IPS-18c (cell line): ENCODE data around the gene CWC15.
"Not testable (repeated sequence)": the region's sequence is repeated elsewhere in the genome, so short reads cannot be mapped to it uniquely, and the experiment has no call there.

Experiments
- H3K4me3 ChIP-seq: 2 replicates; pipeline ENCODE4 v1.7.0; 2013; ENCODE audit warnings: low read depth, mild to moderate bottlenecking, low read length, moderate library complexity; ENCODE audit not compliant: insufficient read depth
- H3K9me3 ChIP-seq: one replicate; pipeline ENCODE4 v1.6.1; 2013; ENCODE audit warnings: mild to moderate bottlenecking, low read length, moderate library complexity; ENCODE audit not compliant: control insufficient read depth, insufficient read depth

CWC15 gene

GRCh38 chr11:94973099-94973968, at the start of gene CWC15, which contains the start of gene KDM4D:
CWC15 (minus strand) TSS chr11:94973556; CDS start chr11:94972185, 1,371 bp downstream.
KDM4D (plus strand) TSS chr11:94973709; CDS start chr11:94997373, 23,664 bp downstream.
- peak within 1 kb of the TSS; percentile 64 for H3K4me3 ChIP-seq
- no peaks in the 10 kb centered on the region for H3K9me3 ChIP-seq

DNA sequence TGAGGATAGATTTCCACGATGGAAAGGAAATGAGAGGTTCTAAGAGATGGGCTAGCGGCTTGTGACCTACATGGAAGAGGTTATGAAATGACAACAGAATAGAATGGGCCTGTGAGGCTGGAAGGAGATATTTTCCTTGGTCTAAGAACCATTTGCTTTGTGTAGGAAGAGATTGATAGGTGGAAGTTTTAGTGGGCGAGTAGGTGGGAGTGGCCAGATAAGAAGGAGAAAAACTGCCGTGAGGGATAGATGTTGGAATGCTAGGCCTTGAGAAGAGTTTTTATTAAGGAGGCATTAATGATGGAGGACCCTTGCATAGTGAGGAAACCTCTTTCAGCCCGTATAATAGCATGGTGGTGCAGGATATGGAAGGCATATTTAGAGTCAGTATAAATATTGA, 48.1 kb upstream of the CWC15 start:
- not testable (repeated sequence) for H3K4me3 ChIP-seq, H3K9me3 ChIP-seq

DNA sequence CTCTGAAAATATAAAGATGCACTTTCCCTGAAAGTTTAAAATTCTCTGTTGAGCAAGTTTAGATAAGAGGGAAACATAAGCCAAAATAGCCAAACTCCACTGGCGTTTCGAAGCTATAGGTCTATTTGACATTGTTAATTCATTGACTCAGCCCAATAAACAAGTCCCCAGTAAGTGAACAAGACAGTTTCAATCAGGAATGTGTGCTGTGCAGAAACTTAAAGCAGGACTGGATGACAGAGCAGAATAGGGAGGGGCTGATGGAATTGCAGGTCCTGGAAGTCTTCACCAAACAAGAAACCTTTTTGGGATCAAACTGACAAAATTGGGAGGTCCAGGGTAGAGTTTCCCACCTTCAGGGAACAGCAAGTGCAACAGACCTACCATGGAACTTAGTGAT, 42.8 kb upstream of the CWC15 start:
- Histone ChIP-seq H3K4me3 (no peak overlapping the region), H3K9me3 (no peaks in the 10 kb centered on the region)

- Histone ChIP-seq H3K9me3 (no peaks in the 10 kb centered on the region), H3K4me3 (no peak overlapping the region)
Observed at GRCh38 chr11:95014184-95014821, 40.9 kb upstream of the CWC15 start.

GRCh38 chr11:95011376-95011775, 38.0 kb upstream of the CWC15 start:
- no peak overlapping the region for H3K4me3 ChIP-seq
- no peaks in the 10 kb centered on the region for H3K9me3 ChIP-seq

DNA sequence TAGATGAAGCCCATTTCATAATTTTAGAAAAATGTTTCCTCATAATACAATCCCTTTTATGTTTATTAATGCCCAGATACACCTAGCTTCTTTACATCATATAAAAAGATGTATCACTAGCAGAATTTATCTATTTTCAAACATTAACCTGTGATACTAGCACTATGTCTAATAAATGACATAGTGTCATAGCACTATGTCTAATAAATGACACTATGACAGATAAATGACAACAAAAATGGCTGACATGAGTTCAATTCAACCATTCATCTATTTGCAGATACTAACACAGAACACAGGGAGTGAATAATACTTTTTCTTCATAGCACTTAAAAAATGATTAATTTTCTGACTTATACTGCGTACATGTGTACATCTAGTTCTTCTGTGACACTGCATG, 32.3 kb upstream of the CWC15 start:
- Histone ChIP-seq H3K4me3 (no peak overlapping the region), H3K9me3 (no peaks in the 10 kb centered on the region)

- Histone ChIP-seq H3K9me3 (no peaks in the 10 kb centered on the region), H3K4me3 (no peak overlapping the region)
Observed at GRCh38 chr11:95003716-95004115, 30.4 kb upstream of the CWC15 start.

DNA sequence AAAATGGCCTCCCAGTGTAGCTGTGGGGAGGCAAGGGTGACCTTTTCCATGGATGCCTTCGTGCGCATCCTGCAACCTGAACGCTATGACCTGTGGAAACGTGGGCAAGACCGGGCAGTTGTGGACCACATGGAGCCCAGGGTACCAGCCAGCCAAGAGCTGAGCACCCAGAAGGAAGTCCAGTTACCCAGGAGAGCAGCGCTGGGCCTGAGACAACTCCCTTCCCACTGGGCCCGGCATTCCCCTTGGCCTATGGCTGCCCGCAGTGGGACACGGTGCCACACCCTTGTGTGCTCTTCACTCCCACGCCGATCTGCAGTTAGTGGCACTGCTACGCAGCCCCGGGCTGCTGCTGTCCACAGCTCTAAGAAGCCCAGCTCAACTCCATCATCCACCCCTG, 24.9 kb upstream of the CWC15 start:
- H3K9me3 ChIP-seq, result no peaks in the 10 kb centered on the region
- H3K4me3 ChIP-seq, result no peak overlapping the region

DNA sequence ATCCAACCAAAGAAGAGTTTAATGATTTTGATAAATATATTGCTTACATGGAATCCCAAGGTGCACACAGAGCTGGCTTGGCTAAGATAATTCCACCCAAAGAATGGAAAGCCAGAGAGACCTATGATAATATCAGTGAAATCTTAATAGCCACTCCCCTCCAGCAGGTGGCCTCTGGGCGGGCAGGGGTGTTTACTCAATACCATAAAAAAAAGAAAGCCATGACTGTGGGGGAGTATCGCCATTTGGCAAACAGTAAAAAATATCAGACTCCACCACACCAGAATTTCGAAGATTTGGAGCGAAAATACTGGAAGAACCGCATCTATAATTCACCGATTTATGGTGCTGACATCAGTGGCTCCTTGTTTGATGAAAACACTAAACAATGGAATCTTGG, 24.1 kb upstream of the CWC15 start:
- no peaks in the 10 kb centered on the region for H3K9me3 ChIP-seq
- H3K4me3 ChIP-seq, result no peak overlapping the region

DNA sequence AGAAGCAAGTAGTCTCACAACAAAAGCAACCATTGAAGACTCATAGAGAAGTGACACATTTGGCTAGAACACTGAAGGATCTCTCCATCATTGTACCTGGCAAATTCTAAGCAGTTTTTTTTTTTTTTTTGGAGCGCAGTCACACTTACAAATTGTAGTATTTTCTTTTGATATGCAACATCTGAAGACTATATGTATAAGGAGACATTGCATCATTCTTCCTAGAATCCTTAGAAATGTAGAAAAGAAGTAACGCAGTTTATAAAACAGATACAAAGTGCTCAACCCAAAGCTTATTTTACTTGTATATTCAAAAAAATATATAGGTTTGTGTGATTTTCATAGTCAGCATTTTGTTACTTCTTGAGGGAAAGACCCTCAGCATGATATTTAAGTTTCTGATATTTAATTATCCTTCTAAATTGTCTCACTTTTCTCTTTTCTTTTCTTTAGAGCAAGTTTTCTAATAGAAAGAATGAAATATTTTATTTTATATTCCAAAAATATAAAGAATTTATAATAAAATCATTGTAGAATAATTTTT, 20.1 kb upstream of the CWC15 start:
- no peak overlapping the region for H3K4me3 ChIP-seq

DNA sequence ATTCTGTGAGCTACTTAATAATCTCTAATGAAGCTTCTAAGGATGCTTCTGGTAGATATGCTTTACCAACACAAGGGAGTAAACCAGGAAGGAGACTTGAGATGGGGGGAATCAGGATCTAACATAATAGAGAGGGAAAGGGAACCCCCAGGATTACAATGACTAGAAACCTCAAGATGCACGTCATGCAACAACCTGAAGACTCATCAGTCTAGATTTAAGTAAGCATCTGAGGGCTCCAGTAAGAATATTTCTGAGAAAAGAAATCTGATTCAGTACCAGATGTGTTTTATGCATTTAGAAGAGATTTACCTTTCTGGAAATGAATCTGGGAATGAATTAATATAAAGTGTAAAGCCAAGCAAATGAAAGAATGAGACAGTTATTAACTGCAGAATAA, 15.4 kb upstream of the CWC15 start:
- no peak overlapping the region for H3K4me3 ChIP-seq

More for the DNA sequence above, 20.1 kb upstream of the CWC15 start:
- H3K9me3 ChIP-seq, result no peaks in the 10 kb centered on the region

DNA sequence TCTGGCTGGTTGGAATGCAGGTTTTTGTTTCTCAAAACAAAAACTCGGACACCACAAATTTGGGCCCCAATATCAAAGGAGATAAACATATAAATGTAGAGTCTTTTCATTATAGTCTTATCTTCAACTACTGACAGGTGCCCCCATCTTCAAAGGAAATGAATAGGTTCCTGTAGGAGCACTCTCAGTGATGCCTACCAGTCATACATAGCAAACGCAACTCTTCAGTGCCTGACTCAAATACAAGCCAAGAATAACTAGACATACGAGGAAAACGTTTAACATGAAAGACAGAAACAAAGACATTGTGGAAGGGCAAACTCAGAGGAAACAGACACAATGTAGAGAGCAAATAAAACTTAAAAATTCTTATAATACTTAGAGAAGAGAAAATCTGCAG, 14.0 kb upstream of the CWC15 start:
- H3K4me3 ChIP-seq, result no peak overlapping the region
- H3K9me3 ChIP-seq, result no peaks in the 10 kb centered on the region

More for the DNA sequence above, 15.4 kb upstream of the CWC15 start:
- no peaks in the 10 kb centered on the region for H3K9me3 ChIP-seq

GRCh38 chr11:94975599-94975998, 2.2 kb upstream of the CWC15 start:
- H3K4me3 ChIP-seq, result no peak overlapping the region
- no peaks in the 10 kb centered on the region for H3K9me3 ChIP-seq

DNA sequence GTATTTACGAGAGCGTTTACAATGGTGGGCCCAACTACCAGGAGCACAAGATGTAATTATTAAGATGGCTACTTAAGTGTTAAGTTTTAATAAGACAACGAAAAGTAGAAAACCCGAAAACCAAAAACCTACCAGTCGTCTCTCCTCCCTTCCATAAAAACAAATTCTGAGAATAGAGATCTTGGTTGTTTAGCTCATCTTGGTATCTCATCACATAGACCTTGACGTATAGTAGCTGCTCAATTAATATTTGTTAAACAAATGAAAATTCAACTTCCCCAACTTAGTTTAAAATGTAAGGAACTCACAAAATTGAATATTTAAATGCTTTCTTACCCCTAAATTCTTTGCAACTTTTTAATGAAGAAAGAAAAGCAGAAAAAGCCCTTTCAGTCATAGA, 822 bp upstream of the CWC15 start:
- Histone ChIP-seq H3K9me3 (no peaks in the 10 kb centered on the region), H3K4me3 (peak overlapping the region; percentile 64; the same call in 1 of the 2 replicates)

GRCh38 chr11:94972700-94973098, 657 bp downstream of the CWC15 start:
- no peaks in the 10 kb centered on the region for H3K9me3 ChIP-seq
- H3K4me3 ChIP-seq, result peak overlapping the region; percentile 64

- H3K9me3 ChIP-seq, result no peaks in the 10 kb centered on the region
- H3K4me3 ChIP-seq, result no peak overlapping the region
Observed at GRCh38 chr11:94968334-94968958, 4.9 kb downstream of the CWC15 start.

- Histone ChIP-seq H3K9me3 (no peaks in the 10 kb centered on the region), H3K4me3 (no peak overlapping the region)
Observed at GRCh38 chr11:94964934-94965333, 8.4 kb downstream of the CWC15 start.

DNA sequence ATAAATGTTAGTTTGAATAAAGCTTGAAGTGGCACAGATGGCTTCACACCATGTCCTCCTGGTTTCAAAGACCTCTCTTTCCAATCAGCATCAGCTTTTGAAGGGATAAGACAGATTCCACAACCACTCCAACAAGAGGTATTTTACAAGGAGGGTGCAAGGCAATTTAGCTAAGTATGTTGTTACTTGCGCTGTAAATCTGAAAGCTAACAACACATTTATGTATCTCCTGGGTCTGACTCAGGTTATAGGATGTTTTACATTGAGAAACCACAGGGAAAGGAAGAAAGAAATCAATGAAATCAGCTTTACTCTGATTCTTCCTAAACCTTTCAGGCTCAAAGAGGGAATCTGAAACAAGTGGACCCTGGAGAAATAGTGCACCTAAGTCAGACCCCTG, 12.1 kb downstream of the CWC15 start:
- Histone ChIP-seq H3K4me3 (no peak overlapping the region), H3K9me3 (no peaks in the 10 kb centered on the region)
